B cell (primary cell): ENCODE measurements around the gene CYGB. TPM values are rescaled to one million over a fixed set of nuclear protein-coding genes. Genes with fewer than 3 reads are reported as not detected.
"Not testable (repeated sequence)": the region's sequence is repeated elsewhere in the genome, so short reads cannot be mapped to it uniquely, and the experiment has no call there.

Source experiments
- ATAC-seq: fragments of 200-7000 bp; cut with Tn5 transposase; one replicate; pipeline ENCODE4 v1.10.0; 2021; ENCODE audit warnings: low read depth, mild to moderate bottlenecking, moderate number of reproducible peaks, moderate library complexity
- CTCF ChIA-PET: fragments of 350-600 bp; sonication (Branson Sonifier 250); formaldehyde crosslinking; loops from one replicate; lab custom pipeline; 2021; ENCODE audit warnings: antibody characterized with exemption, inconsistent platforms; lab: Charles Lee
- POLR2A ChIA-PET: fragments of 350-600 bp; sonication (Branson Sonifier 250); formaldehyde crosslinking; loops from one replicate; lab custom pipeline; 2021; ENCODE audit warnings: antibody characterized with exemption; lab: Charles Lee
- DNase-seq: peaks from one replicate; pipeline ENCODE4 v3.0.0; 2013
- H2AFZ ChIP-seq: 2 replicates; pipeline ENCODE4 v1.6.1; 2012; ENCODE audit warnings: mild to moderate bottlenecking, low read depth, low read length; ENCODE audit not compliant: insufficient read depth, poor library complexity, severe bottlenecking
- H3K27ac ChIP-seq, 2 donors: 1 replicate in 1 of 2; 2 replicates in 1 of 2; pipeline ENCODE4 v1.5.1; 2012 to 2013; ENCODE audit warnings: low read length in 2 of 2, mild to moderate bottlenecking in 2 of 2, moderate library complexity in 1 of 2
- H3K27me3 ChIP-seq, 4 experiments: fragments of 200-600 bp in 1 of 4; sonication (generic) in 1 of 4; replicated peaks in 1 of 4; 1 replicate in 2 of 4; 2 replicates in 2 of 4; pipeline versions ENCODE4 v1.6.1 to v1.7.0; 2013 to 2016; ENCODE audit warnings: low read length in 3 of 4, mild to moderate bottlenecking in 2 of 4, mixed read lengths in 1 of 4, moderate library complexity in 1 of 4; ENCODE audit not compliant: insufficient read depth in 4 of 4, control insufficient read depth in 3 of 4; ENCODE audit errors: control extremely low read depth in 1 of 4
- H3K36me3 ChIP-seq, 2 experiments: replicated peaks in 1 of 2; 1 replicate in 1 of 2; 2 replicates in 1 of 2; pipeline versions ENCODE4 v1.6.1 to v1.7.1; 2013; ENCODE audit warnings: low read length in 1 of 2; ENCODE audit not compliant: insufficient read depth in 2 of 2, control insufficient read depth in 1 of 2; ENCODE audit errors: control extremely low read depth in 1 of 2, extremely low read depth in 1 of 2
- H3K4me1 ChIP-seq, 2 donors: fragments of 200-600 bp in 1 of 2; sonication (generic) in 1 of 2; 1 replicate in 1 of 2; 2 replicates in 1 of 2; pipeline versions ENCODE4 v1.5.1 to v1.6.1; 2013 to 2017; ENCODE audit warnings: low read length in 2 of 2; ENCODE audit not compliant: control insufficient read depth in 2 of 2, insufficient read depth in 2 of 2
- H3K4me2 ChIP-seq: replicated peaks from 2 replicates; pipeline ENCODE3; 2012; ENCODE audit warnings: mild to moderate bottlenecking, low read depth, low read length; ENCODE audit not compliant: poor library complexity, severe bottlenecking
- H3K4me3 ChIP-seq, 5 experiments: fragments of 200-600 bp in 1 of 5; sonication (generic) in 1 of 5; 1 replicate in 3 of 5; 2 replicates in 2 of 5; pipeline versions ENCODE4 v1.5.1 to v1.7.0; 2011 to 2016; ENCODE audit warnings: low read length in 4 of 5, mild to moderate bottlenecking in 4 of 5, low read depth in 2 of 5, control low read depth in 1 of 5, moderate library complexity in 1 of 5; ENCODE audit not compliant: insufficient read depth in 1 of 5; ENCODE audit errors: control extremely low read depth in 1 of 5, extremely low read depth in 1 of 5
- H3K79me2 ChIP-seq: fragments of 200-600 bp; sonication (generic); one replicate; pipeline ENCODE4 v1.6.0; 2016; ENCODE audit warnings: low read length; ENCODE audit not compliant: control insufficient read depth, insufficient read depth
- H3K9ac ChIP-seq: fragments of 200-600 bp; sonication (generic); 2 replicates; pipeline ENCODE4 v1.6.1; 2017; ENCODE audit warnings: mild to moderate bottlenecking, low read length, moderate library complexity
- H3K9me3 ChIP-seq, 3 donors: one replicate each; pipeline versions ENCODE4 v1.6.1 to v1.7.1; 2013; ENCODE audit warnings: low read length in 2 of 3; ENCODE audit not compliant: control insufficient read depth in 2 of 3, insufficient read depth in 1 of 3; ENCODE audit errors: control extremely low read depth in 1 of 3
- H4K20me1 ChIP-seq: 2 replicates; pipeline ENCODE4 v1.6.0; 2012; ENCODE audit warnings: mild to moderate bottlenecking, low read length; ENCODE audit not compliant: insufficient read depth, control insufficient read depth, poor library complexity, severe bottlenecking
- H3K27ac Mint-ChIP-seq: one replicate; pipeline ENCODE4 v1.8.0; 2021; ENCODE audit warnings: mixed read lengths
- H3K27me3 Mint-ChIP-seq: one replicate; pipeline ENCODE4 v1.8.0; 2021; ENCODE audit warnings: mixed read lengths
- H3K4me1 Mint-ChIP-seq: one replicate; pipeline ENCODE4 v1.8.0; 2021; ENCODE audit warnings: mixed read lengths
- H3K4me3 Mint-ChIP-seq: one replicate; pipeline ENCODE4 v1.8.0; 2021; ENCODE audit warnings: mixed read lengths
- H3K9me3 Mint-ChIP-seq: one replicate; pipeline ENCODE4 v1.8.0; 2022; ENCODE audit warnings: mixed read lengths; ENCODE audit not compliant: insufficient read depth
- EZH2 ChIP-seq: IDR thresholded peaks from 2 replicates; pipeline ENCODE4 v1.6.1; 2012; ENCODE audit warnings: borderline replicate concordance, low read depth, mild to moderate bottlenecking, moderate library complexity, low read length; ENCODE audit not compliant: insufficient read depth, poor library complexity, severe bottlenecking
- WGBS: methylation state at CpG from one replicate; pipeline ENCODE4 v1.1.5; 2013; ENCODE audit warnings: missing lambda C conversion rate; ENCODE audit not compliant: insufficient coverage; 5-methylcytosine and 5-hydroxymethylcytosine counted together
- intact Hi-C: fragments of 100-400 bp; cut with micrococcal nuclease; formaldehyde crosslinking; loops from one replicate; pipeline ENCODE4 v1.10.0; 2022
- polyA plus RNA-seq: library from polyadenylated mRNA; depleted of rRNA; stranded (reverse); fragments of >200 nt; gene quantifications from 2 replicates; pipeline ENCODE4 v1.2.3, GENCODE V29; 2012
- total RNA-seq, 2 donors: library from RNA; stranded (reverse); fragments of 120-200 nt in 1 of 2; gene quantifications; 1 replicate in 1 of 2; 2 replicates in 1 of 2; pipeline versions ENCODE4 v1.2.3 to v1.2.4, GENCODE V29; 2013 to 2022
- TF ChIP-seq, protein P1 (sequence below): fragments of 200-600 bp; IDR thresholded peaks from one replicate; pipeline ENCODE4 v1.8.0; 2022; ENCODE audit warnings: antibody characterized with exemption, mild to moderate bottlenecking

CYGB gene
- total and polyA plus RNA-seq, 2 donors (not counting 1 experiment from before 2014, with no cell fraction given) = 0.42 to 2.7 TPM

DNA sequence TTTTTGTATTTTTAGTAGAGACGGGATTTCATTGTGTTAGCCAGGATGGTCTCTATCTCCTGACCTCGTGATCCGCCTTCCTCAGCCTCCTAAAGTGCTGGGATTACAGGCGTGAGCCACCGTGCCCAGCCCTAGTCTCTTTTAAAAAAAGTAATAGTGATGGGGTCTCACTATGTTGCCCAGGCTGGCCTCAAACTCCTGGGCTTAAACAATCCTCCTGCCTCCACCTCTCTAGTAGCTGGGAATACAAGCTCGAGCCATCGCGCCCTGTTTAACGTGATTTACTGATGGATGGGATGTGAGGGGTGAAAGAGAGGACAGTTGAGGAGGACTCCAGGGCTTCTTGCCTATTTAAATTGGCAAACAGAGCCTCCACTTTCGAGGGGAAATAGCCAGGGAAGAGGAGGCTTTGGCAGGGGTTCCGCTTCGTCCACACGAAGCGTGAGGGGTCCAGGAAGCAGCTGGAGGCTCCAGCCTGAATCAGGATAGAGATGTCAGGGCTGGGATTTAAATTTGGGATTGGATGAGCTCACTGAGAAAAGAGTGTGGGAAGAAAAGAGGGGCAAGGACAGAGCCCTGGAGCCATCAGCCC, 28.9 kb downstream of the CYGB start:
- not testable (repeated sequence) for H3K27ac ChIP-seq, H3K9me3 ChIP-seq, H4K20me1 ChIP-seq, H3K27me3 Mint-ChIP-seq, H3K4me3 Mint-ChIP-seq, H3K27ac Mint-ChIP-seq, H3K79me2 ChIP-seq, ATAC-seq, DNase-seq, H3K27me3 ChIP-seq, H3K9me3 Mint-ChIP-seq, H2AFZ ChIP-seq, H3K4me3 ChIP-seq, H3K9ac ChIP-seq, H3K36me3 ChIP-seq, H3K4me2 ChIP-seq
- ChIA-PET POLR2A (interaction anchor here (22.8 kb wide), 1 partner anchor 26 kb away, joined by 478 read pairs; no protein-coding TSS in a partner anchor), CTCF (interaction anchor here (0.6 to 20.8 kb wide), 16 partner anchors 8 to 207 kb away, joined by 3 to 442 read pairs (median 10); partner anchors contain the start of gene AANAT)
- peaks cover 5 to 15% of the 10 kb centered on the region in 2 donors for H3K4me1 ChIP-seq
- peaks cover 21% of the 10 kb centered on the region for H3K4me1 Mint-ChIP-seq
- WGBS = 89% methylated on average over 14 of the region's 14 CpGs
- intact Hi-C loops = loop anchor here (5.0 kb wide), 1 partner anchor 39 kb away; no protein-coding TSS in a partner anchor

DNA sequence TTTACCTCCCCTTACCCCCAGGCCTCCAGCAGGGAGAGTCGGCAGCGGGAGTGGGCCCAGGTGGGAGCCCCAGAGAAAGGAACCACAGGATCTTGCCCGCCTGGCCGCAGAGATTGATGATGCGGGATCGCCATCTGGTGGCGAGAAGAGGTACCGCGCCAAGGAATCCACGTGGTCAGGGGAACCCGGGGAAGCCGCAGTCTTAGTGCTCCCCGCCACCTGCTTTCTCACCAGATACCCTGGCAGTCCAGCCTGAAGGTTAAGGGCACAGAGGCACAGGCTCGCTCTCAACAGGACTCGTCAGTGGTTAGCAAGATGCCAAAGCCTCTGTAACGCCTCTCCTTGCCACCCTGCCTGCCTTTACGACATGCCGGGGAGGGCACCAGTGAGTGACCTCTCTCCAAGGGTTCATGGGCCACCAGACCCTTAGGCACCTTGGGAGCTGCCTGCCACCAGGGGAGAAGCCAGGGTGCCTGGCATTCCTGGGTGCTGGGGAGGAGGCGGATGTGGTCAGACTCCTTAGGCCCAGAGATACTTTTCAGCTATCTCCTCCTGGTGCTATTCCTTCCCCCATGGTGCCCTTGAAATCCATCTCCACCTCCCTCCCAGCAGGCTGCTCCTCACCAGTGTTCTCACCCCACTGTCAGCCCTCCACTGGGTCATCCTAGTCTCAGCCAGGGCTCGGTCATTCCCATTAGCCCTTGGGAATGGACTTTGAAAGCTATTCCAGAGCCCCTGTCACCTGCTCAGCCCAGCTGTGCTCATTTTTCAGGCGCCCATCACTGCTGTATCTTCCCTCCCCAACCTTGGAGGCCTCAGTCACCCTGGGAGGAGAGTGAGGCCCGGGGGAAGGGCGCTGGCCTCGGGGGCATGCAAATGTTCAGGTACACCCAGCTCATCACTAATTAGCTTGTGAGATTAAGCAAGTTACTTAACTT, 30.8 kb downstream of the CYGB start:
- H3K27me3 Mint-ChIP-seq = peaks cover 2% of the 10 kb centered on the region
- no peak overlapping the region for H3K9ac ChIP-seq
- no peaks in the 10 kb centered on the region for H4K20me1 ChIP-seq
- H3K36me3 ChIP-seq = no peaks in the 10 kb centered on the region
- peaks cover 25% of the 10 kb centered on the region for H3K79me2 ChIP-seq
- 29% methylated on average over 22 of the region's 24 CpGs for WGBS
- H2AFZ ChIP-seq = peak overlapping the region; percentile 55
- peak overlapping the region; percentile 54 for H3K4me2 ChIP-seq
- intact Hi-C loops = loop anchor here (1.0 to 5.0 kb wide), 4 partner anchors 40 to 98 kb away; no protein-coding TSS in a partner anchor
- peak; percentile 92 for DNase-seq
- H3K9me3 ChIP-seq = no peaks in the 10 kb centered on the region
- peaks cover 28% of the 10 kb centered on the region for H3K4me1 Mint-ChIP-seq
- no peak overlapping the region for H3K4me3 ChIP-seq
- peak overlapping the region; percentile 50 for H3K27ac Mint-ChIP-seq
- ATAC-seq = peak; percentile 73
- H3K4me1 ChIP-seq = peaks cover 14 to 28% of the 10 kb centered on the region in 2 donors
- no peaks in the 10 kb centered on the region for H3K27me3 ChIP-seq
- H3K27ac ChIP-seq = no peak overlapping the region
- ChIA-PET CTCF (interaction anchor here (0.7 to 20.8 kb wide), 29 partner anchors 8 to 626 kb away, joined by 3 to 442 read pairs (median 5); partner anchors contain the start of gene AANAT), POLR2A (interaction anchor here (0.5 to 22.8 kb wide), 4 partner anchors 8 to 42 kb away, joined by 5 to 478 read pairs (median 16); partner anchors contain the start of gene AANAT)
- TF ChIP-seq, protein P1, sequence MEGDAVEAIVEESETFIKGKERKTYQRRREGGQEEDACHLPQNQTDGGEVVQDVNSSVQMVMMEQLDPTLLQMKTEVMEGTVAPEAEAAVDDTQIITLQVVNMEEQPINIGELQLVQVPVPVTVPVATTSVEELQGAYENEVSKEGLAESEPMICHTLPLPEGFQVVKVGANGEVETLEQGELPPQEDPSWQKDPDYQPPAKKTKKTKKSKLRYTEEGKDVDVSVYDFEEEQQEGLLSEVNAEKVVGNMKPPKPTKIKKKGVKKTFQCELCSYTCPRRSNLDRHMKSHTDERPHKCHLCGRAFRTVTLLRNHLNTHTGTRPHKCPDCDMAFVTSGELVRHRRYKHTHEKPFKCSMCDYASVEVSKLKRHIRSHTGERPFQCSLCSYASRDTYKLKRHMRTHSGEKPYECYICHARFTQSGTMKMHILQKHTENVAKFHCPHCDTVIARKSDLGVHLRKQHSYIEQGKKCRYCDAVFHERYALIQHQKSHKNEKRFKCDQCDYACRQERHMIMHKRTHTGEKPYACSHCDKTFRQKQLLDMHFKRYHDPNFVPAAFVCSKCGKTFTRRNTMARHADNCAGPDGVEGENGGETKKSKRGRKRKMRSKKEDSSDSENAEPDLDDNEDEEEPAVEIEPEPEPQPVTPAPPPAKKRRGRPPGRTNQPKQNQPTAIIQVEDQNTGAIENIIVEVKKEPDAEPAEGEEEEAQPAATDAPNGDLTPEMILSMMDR = peak; percentile 87
- no peak for TF ChIP-seq EZH2
- no peak overlapping the region for H3K4me3 Mint-ChIP-seq
- H3K9me3 Mint-ChIP-seq = no peaks in the 10 kb centered on the region
